NCI-H1092 (cell line): ENCODE results near the gene VASP.

Experiments
- DNase-seq: peaks from one replicate; lab custom pipeline; 2025; lab: John Stamatoyannopoulos, UW

The VASP gene

DNA sequence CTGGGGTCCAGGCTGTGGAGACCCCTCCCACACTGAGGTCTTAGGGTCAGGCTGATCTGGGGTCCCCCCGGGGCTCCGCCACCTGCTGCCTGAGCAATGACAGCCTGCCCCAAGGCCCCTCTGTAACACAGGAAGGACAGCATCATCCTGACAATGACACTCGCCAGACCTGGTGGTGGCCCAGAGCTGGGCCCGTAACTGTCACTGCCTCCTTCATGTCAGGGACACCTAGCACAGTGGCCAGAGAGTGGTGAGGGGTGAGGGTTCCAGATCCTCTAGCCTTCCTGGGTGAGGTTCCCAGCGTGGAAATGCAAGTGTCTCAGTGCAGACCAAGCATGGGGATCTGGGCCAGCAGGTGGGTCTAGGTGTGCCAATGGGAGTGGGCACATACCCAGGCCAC lies 49.6 kb downstream of the VASP start:
- DNase-seq = no peak

DNA sequence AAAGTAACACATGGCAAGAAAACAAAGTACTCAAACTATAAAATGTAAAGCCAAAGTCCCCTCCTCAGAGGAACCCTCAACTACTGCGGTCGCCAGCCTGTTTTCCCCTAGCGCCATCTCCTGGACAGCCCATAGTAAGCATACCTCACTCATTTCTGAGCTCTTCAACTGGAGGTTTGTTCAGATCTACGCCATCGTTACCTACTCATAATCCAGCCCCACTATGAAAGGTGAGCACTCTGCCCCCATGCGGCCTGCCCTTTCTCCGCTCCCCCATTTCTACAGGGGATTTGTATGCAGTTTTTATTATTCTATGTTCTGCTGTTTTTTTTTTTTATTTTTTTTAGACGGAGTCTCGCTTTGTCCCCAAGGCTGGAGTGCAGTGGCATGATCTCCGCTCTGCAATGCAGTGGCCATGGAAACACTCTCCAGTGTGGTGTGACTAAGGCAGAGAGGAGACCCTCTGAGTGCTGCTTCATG lies 51.2 kb downstream of the VASP start:
- peak; percentile 2 for DNase-seq

DNA sequence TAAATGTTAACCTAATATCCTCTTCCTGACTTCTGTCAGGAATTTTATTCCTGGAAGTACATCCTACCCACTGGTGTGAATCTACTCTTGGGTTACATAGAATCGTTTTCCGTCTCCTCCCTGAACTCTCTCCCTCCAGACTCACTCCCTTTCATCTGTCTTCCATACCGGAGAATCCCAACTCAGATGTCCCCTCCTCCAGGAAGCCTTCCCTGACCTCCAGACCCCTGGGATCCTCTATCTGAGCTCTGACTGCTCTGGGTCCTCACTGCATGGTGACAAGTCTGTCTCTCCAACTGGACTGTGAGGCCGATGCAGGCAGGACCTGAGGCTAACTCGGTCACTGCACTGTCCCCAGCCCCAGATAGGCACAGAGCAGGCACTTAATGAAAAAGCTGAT lies 52.8 kb downstream of the VASP start:
- DNase-seq = no peak

DNA sequence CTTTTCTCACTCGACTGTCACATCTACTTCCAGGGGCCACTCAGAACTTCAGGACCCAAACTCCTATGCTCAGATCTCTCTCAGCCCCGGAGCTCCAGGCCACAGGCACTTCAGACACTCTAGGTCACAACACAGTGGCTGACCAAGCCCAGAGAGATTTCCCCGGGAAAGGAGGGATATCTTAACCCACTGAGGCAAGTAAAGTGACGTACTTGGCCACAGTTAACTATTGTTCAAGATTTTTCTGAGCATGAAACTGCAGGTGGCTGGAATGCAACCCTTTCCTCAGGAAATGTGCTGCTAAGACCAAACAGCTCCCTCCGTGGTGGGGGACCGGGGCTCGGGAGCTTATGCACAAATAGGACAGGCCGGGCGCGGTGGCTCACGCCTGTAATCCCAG lies 53.4 kb downstream of the VASP start:
- DNase-seq = no peak

DNA sequence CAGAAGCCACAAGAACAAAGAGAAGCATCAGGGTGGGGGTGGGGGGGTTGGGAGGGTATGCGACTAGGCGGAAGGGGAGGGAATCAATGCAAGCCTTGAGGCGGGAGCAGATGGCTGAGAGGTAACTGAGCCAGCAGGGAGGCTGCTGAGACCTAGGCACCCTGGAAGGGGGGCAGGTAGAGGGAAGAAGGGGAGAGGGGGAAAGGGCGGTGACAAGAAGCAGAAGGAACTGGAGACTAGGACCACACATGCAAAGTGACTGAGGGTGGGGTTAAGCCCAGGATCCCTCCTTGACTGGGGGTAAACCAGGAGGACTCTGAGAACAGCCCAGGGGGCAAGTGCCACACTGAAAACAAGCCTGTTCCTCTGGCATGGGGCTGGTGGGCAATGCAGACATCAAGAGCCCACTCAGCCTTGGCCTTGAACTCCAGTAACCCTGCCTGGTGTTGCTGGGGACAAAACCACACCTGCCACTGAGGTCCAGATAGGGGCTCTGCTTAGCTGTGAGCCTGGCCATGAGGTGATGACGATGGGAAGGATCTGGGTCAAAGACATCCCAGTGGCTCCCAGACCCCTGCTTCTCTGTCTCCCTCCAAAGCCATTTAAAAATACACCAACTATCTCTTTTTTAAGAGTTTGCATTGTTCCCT lies 57.0 kb downstream of the VASP start:
- DNase-seq = no peak

DNA sequence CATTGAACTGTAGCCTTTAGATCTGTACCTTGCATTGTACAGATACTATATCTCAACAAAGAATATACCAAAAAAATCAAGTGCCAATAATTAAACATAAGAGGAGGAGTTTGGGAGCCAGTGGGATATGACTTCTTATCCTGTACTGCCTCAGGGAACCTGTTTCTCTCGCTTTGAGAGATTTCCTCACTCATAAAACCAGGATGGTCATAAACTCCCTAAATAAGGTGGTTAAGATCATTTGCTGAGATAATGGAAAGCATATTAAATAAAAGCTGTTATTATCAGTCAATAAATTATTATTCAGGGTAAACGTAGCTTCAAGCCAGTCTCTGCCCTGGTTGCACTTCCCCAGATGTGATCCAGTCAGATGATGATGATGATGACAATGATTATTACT lies 60.3 kb downstream of the VASP start:
- DNase-seq = no peak

DNA sequence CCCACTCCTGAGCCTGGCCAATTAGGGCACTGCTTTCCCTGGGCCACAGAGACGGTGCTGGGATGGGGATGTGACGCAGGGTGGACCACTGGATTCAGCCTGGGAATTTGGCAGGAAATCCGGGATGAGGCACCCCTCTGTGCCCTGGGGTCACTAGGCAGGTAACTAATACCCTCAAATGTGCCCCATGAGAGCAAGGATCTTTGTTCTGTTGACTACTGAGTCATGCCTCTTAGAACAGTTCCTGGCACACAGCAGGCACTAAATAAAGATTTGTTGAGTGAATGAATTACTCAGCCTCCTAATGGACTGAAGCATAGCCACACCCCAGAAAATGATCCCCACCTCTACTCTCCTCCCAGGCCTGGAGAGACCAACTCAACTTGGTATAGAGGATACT lies 61.5 kb downstream of the VASP start:
- DNase-seq = no peak

DNA sequence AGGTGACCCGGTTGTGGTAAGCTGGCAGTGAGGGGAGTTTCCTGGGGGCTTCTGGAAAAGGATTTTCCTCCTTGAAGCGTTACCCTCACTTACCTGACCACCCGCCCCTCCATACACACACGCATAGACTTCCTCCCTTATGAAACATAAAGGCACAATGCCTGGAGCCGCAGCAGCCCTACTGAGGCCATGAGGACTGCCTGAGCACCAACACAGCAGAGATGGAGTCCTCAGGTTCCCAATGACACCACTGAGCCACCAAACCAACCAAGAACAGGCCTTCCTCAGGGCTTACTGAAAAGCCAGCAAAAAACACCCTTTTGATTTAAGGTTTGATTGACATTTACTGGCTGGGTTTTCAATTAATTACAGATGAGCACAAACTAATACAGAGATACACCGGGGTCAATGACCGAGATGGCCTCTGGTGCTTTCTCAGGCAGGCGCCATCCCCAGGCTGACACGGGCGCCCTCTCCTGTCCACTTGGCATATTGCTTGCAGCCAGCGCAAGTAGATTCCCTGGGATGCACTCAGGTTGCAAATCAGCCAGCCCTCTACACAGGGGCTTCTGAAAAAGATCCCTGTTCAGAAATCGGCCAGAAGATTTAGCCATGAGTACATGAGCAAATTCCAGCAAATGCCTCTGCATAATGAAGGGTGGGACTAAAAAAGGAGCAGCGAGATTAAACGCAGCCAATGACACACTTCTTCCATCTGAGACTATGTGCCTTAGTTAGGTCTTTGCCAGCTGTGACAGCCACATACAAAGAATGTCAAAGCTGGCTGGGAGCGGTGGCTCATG lies 62.5 kb downstream of the VASP start:
- DNase-seq = no peak

DNA sequence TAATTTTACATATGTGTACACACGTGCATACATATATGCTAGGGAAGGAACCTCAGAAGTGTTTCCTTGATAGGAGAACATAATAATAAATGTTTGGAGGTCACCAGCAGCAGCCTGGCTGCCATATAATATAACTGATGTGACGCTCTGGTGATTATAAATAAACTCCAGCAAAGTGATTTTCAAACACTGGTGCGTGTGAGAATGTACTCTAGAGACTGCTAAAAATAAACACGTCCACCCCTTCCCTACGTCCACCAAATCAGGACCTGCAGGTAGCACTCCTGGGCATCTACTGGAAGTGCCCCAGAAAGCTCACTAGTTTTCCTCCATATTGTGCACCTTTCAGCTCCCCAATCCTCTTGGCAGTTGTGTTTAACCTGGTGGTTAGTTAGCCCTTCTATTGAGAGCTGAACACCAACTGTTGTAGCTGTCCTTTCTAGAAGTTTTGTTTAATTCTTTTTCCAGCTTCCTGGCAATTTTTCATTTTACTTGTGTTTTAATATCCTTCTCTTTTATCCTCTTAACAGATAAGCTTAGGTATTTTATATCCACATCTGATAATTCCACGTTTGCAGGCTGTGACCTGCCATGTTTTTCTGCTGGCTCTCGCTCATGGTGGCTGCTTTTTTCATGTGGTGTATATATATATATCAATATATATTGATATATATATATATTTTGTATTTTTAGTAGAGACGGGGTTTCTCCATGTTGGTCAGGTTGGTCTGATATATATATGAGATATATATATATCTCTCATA lies 64.4 kb downstream of the VASP start:
- DNase-seq = no peak

DNA sequence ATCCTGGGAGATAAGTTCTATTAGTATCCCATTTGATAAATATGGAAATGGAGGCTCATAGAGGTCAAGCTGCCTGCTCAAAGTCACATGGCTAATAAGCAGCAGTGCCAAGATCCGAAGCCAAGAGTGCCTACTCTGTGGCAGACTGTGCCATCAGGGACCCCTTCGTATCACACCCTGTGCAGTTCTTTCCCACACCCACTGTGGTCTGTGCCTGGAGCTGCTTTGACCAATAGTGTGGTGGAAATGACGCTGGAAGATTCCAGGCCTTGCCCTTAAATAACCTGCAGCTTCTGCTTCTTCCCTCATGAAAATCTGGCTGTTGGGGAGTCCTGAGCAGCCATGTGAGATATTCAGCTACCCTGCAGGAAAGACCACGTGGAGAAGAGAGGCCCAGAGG lies 67.2 kb downstream of the VASP start:
- no peak for DNase-seq

DNA sequence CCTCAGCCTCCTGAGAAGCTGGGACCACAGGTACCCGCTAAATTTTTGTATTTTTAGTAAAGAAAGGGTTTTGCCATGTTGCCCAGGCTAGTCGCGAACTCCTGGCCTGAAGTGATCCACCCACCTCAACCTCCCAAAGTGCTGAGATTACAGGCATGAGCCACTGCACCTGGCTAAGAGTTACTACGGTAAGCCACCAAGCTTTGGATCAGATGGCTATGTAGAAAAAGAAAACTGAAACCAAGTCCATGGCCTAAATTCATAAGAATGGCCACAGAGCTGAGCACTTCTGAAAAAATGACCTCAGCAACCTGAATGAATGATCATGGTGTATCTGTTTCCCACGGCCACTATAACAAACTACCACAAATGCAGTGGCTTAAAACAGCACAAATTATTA lies 67.9 kb downstream of the VASP start:
- DNase-seq = no peak
